HG03432 (cell line): ENCODE data around the gene EGFL8.
A peak's percentile ranks its signal among the peaks of the same experiment; 100 is the strongest.
"Not testable (repeated sequence)": the region's sequence is repeated elsewhere in the genome, so short reads cannot be mapped to it uniquely, and the experiment has no call there.

Experiments
- ATAC-seq: cut with Tn5 transposase; IDR thresholded peaks from one replicate; pipeline ENCODE4 v1.9.1; 2021; ENCODE audit warnings: mild to moderate bottlenecking, moderate library complexity; ENCODE audit not compliant: unreplicated experiment

EGFL8 gene

DNA sequence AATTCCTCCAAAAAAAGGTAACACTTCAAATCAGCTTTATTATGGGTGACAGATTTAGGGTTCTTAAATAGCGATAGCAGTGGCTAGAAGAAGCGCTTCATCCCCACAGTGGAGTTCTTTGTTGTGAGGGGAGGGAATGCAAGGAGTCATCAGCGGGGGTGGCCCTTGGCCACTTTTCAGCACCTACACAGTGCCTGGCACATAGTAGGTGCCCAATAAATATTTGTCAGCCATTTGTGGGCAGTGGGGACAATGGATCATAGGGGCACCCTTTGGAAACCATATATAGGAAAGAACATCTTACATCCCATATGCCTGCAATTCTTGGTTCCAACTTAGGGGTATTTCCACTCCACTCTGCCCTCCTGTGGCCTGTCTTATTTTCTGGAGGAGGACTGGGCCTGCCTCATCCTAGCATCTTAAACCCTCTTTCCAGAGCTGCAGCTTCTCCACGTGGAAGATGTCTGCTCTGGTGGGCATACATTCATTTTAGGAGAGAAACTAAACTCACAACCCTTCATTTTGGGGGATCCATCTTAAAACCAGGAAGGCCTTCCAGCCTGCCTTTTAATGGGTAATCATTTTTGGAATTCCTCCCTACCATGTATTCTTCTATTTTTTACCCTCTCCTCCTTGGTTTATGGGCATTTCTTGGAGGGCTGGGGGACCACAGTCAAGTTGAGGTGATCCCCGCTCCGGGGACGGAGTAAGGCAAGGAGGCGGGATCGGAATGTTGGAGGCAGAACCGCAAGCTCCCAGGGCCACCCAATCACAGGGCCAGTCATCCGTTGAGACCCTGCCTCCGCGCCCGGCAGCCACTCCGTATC is 30.6 kb downstream of the EGFL8 start:
- no peak for ATAC-seq

DNA sequence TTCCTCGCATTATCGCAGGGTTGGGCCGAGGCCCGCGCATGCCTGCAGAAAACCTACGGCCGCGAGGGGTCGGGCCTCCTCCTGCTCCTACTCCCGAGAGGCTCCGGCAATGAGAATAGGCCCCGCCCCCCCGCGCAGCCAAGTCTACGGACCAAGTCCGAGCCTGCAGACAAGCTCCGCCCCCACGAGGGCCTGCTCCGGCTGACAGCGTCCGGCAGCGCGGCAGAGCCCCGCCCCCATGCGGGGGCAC is 31.2 kb downstream of the EGFL8 start:
- ATAC-seq: peak; percentile 76

DNA sequence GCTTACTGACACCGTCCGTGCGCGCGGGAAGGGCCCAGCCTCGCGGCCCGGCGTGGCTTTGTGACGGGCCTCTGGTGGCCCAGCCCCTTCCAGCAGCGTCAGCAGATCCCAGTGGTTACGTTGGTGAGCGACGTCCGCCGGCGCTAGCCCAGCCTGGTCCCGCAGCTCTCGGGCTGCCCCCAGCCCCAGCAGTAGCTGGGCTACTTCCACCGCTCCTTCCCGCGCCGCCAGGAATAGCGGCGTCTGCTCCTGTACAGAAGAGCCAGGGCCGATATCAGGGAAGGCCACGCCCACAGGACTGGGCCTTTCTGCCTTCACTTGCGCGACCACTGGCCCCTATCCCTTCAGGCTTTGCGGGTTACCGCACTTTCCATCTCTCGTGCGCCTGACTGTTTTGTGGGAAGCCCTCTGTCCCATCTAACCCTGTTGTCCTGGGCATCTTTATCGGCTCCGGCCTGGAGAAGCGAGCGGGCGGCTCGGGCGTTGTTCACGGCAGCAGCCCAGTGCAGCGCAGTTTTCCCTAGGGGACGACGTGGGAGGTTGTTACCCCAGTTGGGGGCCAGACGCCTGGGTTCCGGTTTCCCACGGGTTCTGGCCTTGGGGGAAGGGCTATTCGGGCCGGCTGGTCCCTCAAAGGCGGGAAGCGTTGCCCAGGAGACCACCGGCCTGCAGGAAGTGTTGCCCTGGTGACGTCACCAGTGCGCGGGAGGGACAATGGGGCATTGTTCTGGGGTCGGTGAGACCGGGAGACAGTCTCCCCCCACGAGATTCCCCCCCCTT is 31.7 kb downstream of the EGFL8 start:
- peak; percentile 78 for ATAC-seq

DNA sequence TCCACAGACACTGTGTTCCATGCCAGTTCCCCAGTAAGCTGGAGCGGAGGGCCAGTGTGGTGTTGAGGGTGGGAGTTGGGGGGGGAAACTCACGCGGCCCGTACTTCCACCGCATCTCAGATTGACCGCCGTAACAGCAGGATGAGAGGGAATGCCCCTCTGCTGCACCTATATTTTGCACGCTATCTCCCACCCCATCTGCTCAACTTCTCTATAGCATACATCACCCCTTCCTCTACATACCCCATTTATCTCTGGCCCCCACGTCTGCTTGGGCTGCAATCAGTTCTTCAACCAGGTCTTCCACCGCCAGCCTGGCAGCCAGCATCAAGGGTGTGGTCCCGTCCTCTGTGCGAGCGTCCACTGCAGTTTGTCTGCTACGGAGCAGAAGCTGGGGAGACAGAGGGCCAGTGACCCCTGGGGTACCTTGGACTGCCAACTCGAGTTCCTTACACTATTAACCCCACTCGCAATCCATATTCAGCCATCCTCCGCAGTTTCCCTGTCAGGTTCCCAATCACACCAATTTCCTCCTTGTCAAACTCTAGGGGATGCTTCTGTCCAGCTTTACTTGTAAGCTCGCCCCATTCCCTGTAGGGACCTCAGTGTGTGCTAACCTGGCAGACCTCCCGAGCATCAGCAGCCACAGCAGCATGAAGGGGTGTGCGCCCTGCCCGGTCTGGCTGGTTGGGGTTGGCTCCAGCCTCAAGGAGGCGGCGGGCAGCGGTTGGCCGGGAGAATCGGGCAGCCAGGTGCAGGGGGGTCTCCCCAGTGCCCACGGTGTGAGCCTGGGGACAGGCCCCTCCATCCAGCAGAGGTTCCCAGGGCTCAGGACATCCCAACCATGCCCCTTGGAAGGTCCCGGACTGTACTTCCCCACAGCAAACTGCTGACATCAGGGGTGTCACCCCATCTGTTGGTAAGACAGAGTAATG is 32.6 kb downstream of the EGFL8 start:
- no peak for ATAC-seq

DNA sequence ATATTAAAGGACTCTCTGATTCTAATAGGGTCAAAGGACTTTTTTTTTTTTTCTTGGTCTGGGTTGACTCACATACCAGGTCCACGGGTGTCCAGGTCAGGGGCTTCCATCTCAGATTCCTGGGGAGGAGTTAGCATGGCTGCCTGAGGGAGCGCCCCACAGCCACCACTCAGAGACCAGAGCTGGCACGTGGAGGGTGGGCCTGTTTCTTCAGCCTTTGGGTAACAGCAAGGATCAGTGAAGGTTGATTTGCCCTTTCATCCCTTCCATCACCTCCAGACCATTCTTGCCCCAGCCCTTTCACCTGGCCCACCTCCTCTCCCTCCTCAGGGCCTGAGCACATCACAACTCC is 33.9 kb downstream of the EGFL8 start:
- no peak for ATAC-seq

DNA sequence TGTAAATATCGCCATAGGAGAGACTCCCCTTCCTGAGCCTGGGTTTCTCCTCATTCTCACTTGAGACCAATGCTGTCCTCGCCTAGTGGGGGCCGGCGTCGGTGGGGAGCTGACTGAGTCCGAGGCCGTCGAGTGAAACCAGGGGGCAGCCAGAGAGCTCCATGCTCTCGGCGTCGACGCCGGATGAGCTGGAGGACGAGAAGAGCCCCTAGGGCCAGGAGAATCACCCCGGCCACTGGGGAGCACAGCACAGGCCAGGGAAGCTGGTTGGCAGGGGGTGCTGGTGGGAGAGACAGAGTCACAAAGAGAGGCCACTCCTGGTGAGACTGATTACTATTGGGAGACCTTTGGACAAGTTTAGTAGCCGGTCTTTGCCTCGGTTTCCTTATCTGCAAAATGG is 34.5 kb downstream of the EGFL8 start:
- ATAC-seq: no peak

DNA sequence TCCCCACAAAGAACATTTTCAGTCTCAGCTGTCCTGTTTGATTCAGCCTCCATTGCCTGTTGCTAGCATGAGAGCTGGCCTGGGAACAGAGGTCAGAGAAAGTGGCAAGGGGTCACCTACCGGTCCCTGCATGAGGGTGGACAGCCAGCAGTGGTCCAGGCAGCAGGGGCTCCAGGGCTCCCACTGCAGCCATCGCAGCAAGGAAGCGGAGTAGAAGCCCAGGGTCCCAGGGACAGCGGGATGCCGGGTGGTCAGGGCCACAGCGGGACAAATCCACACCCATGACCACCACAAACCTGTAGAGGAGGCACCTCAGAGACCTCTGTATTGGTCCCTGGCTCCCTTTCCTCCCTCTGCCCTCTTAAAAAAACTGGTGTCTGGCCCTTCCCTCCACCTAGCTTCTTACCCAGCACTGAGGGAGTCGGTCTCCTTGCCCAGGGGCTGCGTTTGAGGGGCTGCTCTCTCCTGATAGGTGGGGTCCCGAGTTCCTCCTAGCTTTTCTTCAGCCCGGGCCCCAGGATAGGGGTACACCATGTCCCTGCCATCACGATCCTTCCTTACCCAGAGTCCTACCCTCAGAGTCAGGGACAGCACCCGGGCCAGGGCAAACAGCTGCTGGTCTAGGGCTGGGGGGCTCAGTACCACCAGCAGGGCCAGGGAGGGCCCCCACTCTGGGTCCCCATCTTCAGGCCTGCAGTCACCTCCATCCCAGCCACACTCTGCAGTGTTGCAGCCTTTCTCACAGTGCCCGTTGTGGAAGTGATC is 36.5 kb downstream of the EGFL8 start:
- no peak for ATAC-seq

DNA sequence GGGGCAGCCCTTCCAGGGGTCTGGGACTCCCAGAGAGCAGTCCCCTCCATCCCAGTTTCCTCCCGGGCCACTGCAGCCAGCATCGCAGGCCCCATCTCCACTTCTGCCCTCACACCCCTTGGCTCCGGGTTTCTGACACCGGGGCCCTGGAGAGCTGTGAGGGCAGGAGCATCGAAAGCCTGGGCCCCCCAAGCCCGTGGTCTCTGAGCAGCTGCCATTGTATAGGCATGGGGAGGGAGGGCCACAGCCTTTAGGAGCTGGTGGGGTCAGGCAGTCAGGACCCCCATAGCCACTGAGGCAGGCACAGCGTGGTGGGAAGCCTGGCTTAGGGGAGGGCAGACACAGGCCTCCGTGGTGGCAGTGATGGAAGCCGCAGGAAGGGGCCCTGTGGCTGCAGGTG is 37.8 kb downstream of the EGFL8 start:
- no peak for ATAC-seq

DNA sequence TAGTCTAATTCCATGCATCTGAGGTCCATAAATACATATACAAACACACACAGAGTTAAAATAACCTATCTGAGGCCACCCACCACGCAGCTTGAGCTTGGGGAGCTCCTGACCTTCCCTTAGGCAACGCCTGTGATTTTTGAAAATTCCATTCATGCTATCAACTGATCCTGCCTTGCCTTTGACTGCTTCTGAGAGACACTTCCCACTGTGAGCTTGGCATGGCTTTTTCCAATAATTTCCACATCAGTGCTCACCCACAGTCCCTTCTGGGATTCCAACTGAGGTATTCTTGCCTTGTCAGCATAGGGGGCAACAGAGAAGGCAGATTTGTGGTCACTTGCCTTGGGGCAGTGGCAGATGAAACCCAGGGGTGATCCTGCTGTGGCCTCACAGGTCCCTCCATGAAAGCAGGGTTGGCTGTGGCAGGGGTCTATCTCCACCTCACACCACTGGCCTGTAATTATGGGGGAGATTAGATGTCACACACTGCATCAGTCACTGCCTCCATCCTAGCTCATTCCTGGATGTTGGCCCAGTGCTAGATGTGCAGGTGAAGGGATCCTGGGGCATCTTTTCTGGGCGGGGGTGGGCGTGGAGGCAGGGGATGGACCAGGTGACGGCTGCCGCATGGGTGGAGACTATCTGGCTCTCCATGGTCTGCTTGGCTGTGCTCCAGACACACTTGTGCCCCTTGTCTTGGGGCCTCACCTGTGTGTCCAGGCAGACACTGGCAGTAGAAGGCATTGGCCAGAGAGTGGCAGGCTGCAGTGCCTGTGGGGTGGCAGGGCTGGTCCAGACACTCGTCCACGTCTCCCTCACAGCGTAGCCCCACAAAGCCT is 39.3 kb downstream of the EGFL8 start:
- ATAC-seq: no peak

DNA sequence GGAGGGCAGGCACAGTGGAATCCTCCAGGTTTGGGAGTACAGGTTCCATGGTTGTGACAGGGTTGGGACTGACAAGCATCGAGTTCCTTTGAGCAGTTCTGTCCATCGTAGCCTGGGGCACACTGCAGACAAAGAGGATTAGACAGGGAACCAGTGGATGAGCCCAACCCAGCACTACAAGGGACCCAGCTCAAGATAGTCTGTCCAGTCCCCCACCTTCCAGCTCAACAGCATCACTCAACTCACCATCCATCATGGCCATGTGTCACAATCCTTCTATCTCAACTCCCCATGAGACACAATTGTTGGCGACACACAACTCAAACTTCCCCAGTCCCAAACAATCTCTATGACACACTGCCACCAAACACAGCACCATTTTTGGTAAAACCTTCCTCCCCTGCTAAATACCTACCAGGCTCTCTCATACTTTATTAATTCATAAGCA is 39.9 kb downstream of the EGFL8 start:
- ATAC-seq: no peak

DNA sequence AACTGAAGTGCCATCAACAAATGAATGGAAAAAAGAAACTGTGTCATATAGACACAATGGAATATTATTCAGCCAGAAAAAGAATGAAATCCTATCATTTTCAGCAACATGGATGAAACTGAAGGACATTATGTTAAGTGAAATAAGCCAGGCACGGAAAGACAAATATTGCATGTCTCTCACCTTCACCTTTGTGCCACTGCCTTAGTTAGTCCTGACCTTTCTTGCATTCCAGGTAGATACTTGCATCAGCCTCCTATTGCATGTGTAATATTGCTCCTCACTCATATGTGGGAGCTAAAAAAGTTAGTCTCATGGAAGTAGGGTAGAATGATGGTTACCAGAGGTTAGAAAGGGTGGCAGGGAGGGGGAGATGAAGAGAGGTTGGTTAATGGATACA is 44.6 kb downstream of the EGFL8 start:
- ATAC-seq: no peak

DNA sequence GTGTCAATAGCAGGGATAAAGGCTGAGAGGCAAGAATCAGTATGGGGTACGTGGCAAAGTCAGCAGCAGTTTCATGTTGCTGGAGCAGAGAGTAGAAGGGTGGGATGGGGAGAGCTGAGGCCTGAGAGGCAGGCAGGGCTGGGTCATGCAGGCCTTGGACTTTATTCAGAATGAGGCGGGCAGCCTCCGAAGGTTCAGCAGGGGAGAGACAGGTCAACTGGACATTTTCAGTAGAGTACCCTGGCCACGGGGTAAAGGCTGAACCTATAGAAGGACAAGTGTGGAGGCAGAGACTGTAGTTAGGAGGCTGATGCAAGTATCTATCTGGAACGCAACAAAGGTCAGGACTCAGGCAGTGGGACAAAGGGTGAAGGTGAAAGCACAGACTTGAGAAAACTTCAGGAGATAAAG is 45.8 kb downstream of the EGFL8 start:
- no peak for ATAC-seq

DNA sequence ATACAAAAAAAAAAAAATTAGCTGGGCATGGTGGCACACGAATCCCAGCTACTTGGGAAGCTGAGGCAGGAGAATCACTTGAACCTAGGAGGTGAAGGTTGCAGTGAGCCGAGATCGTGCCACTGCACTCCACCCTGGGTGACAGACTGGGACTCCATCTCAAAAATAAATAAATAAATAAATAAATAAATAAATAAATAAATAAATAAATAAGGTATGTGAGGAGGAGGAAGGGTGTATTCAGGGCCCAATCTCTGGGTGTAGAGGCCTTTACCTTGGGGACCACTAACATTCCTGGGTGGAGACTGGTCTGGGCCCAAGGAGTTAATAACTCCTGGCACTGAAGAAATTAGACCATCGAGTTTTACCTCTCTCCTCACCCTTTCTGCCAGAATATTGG is 47.0 kb downstream of the EGFL8 start:
- ATAC-seq: not testable (repeated sequence)

DNA sequence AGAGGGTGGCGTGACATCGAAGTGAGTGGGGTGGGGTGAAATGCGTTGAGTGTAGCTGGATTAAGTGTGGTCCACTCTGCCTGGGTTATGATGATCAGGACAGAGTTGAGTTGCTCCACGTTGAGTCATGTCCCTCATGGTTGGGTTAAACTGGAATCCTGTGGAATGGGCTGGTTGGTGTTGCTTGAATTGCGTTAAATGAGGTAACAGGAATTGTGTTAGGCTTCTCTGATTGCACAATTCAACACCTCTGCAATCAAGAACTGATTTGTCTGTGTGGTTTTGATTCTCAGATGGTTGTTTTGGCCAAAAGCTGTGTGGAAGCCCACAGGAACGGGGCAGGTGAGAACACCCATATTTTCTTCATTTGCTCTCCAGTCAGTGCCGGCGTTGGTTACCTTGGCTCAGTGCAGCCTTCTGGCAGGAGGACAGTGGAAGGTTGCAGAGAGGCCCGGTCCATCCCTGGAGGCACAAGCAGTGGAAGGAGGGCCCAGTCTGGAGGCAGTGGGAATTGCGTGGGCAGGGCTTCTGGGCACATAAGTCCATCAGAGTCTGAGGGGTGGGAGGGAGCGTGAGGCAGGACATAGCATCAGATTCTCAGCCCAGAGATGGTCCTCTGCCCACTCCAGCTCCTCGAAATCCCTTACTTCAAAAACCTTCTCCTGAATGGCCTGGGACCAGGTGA is 47.8 kb downstream of the EGFL8 start:
- no peak for ATAC-seq

DNA sequence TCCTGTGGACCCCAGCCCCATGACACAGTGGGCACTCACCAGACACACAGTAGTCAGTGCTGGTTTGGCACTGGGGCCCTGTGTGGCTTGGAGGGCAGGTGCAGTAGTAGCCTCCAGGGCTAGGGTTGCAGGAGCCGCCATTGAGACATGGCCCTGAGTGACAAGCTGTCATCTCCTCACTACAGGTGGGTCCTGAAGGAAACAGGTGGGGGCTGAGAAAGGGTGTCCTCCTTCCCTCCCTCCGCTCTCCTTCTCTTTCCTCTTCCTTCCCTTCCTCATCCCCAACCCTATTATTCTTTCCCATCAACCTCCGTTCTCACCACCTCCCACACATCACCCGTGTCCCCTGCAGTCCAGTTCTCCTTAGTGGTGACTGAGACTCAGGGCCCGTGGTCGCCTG is 49.3 kb downstream of the EGFL8 start:
- ATAC-seq: no peak

DNA sequence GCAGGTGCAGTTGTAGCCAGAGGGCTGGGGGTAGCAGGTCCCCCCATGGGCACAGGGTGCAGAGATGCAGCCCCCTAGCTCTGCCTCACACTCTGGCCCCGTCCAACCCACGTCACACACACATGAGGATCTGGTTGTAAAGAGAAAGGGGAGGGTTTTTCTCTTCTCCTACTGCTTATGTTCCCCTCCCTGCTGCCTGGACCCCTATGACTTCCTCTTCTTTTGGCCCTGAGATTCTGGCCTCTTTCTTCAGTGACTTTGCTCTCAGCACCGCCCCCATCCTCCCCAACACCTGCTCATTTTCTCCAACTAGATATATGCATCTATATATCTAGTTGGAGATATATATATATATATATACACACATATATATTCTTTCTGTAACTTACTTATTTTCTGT is 49.7 kb downstream of the EGFL8 start:
- no peak for ATAC-seq

DNA sequence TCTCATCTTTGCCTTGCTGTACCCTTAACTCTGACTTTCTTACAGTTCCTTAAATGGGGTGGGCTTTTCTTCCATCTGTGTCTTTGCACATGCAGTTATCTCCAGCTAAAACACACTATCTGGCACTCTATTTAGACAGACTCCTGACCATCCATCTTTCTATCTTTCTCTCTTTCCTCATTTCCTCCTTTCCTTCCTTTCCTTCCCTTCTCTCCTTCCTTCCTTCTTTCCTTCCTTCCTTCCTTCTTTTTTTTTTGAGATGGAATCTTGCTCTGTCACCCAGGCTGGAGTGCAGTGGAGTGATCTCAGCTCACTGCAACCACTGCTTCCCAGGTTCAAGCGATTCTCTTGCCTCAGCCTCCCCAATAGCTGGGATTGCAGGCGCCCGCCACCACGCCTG is 51.2 kb downstream of the EGFL8 start:
- no peak for ATAC-seq

DNA sequence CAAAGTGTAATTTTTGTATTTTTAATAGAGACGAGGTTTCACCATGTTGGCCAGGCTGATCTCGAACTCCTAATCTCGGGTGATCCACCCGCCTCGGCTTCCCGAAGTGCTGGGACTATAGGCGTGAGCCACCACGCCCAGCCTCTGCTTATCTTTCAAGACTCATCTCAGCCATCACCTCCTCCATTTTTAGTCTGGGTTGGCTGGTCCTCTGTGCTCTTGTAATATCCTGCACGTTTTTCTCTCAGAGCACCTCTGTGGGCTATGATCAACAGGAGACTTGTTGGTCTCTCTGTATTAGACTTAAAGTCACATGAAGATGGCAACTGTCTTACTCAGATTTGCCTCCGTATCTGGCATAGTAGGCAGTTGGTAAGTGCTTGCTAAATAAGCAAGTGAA is 51.9 kb downstream of the EGFL8 start:
- no peak for ATAC-seq

DNA sequence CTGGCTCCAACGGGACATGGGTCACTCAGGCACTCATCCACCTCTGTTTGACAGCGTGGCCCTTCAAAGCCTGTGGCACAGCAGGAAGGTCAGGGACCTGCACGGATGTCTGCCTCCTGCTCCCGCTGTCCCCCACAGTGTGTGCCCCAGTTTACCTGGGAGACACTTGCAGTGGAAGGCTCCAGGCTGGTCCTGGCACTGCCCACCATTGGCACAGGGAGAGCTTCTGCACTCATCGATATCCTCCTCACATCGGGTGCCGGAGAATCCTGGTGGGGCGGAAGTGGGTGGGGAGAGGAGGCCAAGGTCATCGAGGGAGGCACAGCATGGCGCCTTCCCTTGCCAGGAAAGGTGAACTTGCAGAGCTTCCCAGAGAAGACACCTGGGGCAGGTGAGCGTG is 52.6 kb downstream of the EGFL8 start:
- ATAC-seq: no peak
